Gastroesophageal sphincter (tissue), 4 donors: Measurements from ENCODE around the gene RAPSN. TPM values are rescaled to one million over a fixed set of nuclear protein-coding genes. Genes with fewer than 3 reads are reported as not detected.

ENCODE experiments used
- ATAC-seq: fragments of 150-250 bp; one replicate; pipeline ENCODE4 v1.9.1; 2016; ENCODE audit warnings: mild to moderate bottlenecking, moderate library complexity
- H3K27ac ChIP-seq, 4 donors: fragments of 200-600 bp; sonication (generic) in 3 of 4; 1 replicate in 3 of 4; 2 replicates in 1 of 4; pipeline ENCODE4 v1.5.1; 2016 to 2019
- H3K27me3 ChIP-seq: fragments of 200-600 bp; sonication (generic); one replicate; pipeline ENCODE4 v1.5.1; 2019
- H3K36me3 ChIP-seq, 2 donors: fragments of 200-600 bp; sonication (generic); one replicate each; pipeline ENCODE4 v1.5.1; 2019; ENCODE audit warnings: control low read depth in 1 of 2
- H3K4me1 ChIP-seq, 3 donors: fragments of 200-600 bp; sonication (generic); 1 replicate in 2 of 3; 2 replicates in 1 of 3; pipeline ENCODE4 v1.5.1; 2016 to 2019; ENCODE audit warnings: control low read depth in 2 of 3
- H3K4me3 ChIP-seq, 2 donors: fragments of 200-600 bp; sonication (generic); one replicate each; pipeline ENCODE4 v1.5.1; 2019; ENCODE audit warnings: mild to moderate bottlenecking in 1 of 2, moderate library complexity in 1 of 2
- H3K9me3 ChIP-seq, 3 donors: fragments of 200-600 bp; sonication (generic); one replicate each; pipeline ENCODE4 v1.5.1; 2017 to 2019; ENCODE audit warnings: control low read depth in 2 of 3
- CTCF ChIP-seq, 4 experiments: fragments of 200-600 bp in 2 of 4; fragments of 450-650 bp in 2 of 4; sonication (generic) in 1 of 4; IDR thresholded peaks; one replicate each; pipeline ENCODE4 v1.5.1; 2017 to 2019; ENCODE audit warnings: antibody characterized with exemption in 4 of 4, mild to moderate bottlenecking in 2 of 4, moderate library complexity in 2 of 4
- EP300 ChIP-seq: sonication (generic); formaldehyde crosslinking; IDR thresholded peaks from one replicate; pipeline ENCODE4 v1.6.1; 2017; ENCODE audit warnings: antibody characterized with exemption, mild to moderate bottlenecking
- POLR2A ChIP-seq, 2 donors: fragments of 450-650 bp; IDR thresholded peaks; one replicate each; pipeline ENCODE4 v1.6.1; 2017; ENCODE audit warnings: antibody characterized with exemption in 2 of 2, mild to moderate bottlenecking in 2 of 2, moderate library complexity in 1 of 2
- POLR2AphosphoS5 ChIP-seq: sonication (generic); formaldehyde crosslinking; IDR thresholded peaks from one replicate; pipeline ENCODE4 v1.6.1; 2017; ENCODE audit warnings: antibody characterized with exemption
- WGBS, 2 donors: methylation state at CpG; one replicate each; pipeline ENCODE4 v1.1.5; 2018; ENCODE audit warnings: low coverage in 1 of 2; 5-methylcytosine and 5-hydroxymethylcytosine counted together
- total RNA-seq, 4 donors: library from RNA; depleted of rRNA; stranded (reverse); fragments of >200 nt; gene quantifications; one replicate each; pipeline ENCODE4 v1.1.0, GENCODE V29; 2016

Gene RAPSN
- total RNA-seq, 4 donors from 2014 or later: 0.23 to 0.27 TPM; not detected in 2

- ATAC-seq: no peak
- TF ChIP-seq EP300 (no peak), POLR2A (IDR thresholded peaks at IDR 0.05) (no peak), CTCF (IDR thresholded peaks at IDR 0.05) (no peak), POLR2AphosphoS5 (no peak)
- Histone ChIP-seq H3K4me3 (no peak overlapping the region), H3K36me3 (no peaks in the 10 kb centered on the region), H3K27ac (peak overlapping the region in 1 of 4 donors; percentile 6), H3K27me3 (no peaks in the 10 kb centered on the region), H3K9me3 (no peaks in the 10 kb centered on the region), H3K4me1 (peaks cover 0 to 18% (median 0%) of the 10 kb centered on the region in 3 donors)
- WGBS, 2 donors: 69 to 90% methylated on average over 4 to 7 of the region's 11 CpGs
These were observed 11.7 kb downstream of the RAPSN start for GRCh38 chr11:47437218-47437745.

GRCh38 chr11:47436726-47437125, 12.2 kb downstream of the RAPSN start:
- ATAC-seq: no peak
- no peak for TF ChIP-seq CTCF (IDR thresholded peaks at IDR 0.05)
- TF ChIP-seq EP300: no peak
- no peak for TF ChIP-seq POLR2AphosphoS5
- TF ChIP-seq POLR2A (IDR thresholded peaks at IDR 0.05): no peak
- peaks cover 0 to 18% (median 0%) of the 10 kb centered on the region in 3 donors for H3K4me1 ChIP-seq
- H3K9me3 ChIP-seq: no peaks in the 10 kb centered on the region
- H3K27me3 ChIP-seq: no peaks in the 10 kb centered on the region
- no peaks in the 10 kb centered on the region for H3K36me3 ChIP-seq
- no peak overlapping the region for H3K27ac ChIP-seq
- no peak overlapping the region for H3K4me3 ChIP-seq
- 96 to 100% methylated on average over 1 to 3 of the region's 3 CpGs for WGBS, 2 donors

- Histone ChIP-seq H3K9me3 (no peaks in the 10 kb centered on the region), H3K4me1 (peaks cover 0 to 18% (median 0%) of the 10 kb centered on the region in 3 donors), H3K36me3 (no peaks in the 10 kb centered on the region), H3K27me3 (no peaks in the 10 kb centered on the region), H3K27ac (no peak overlapping the region), H3K4me3 (no peak overlapping the region)
- ATAC-seq: no peak
- WGBS, 2 donors: 90 to 100% methylated on average over 2 to 3 of the region's 3 CpGs
- TF ChIP-seq POLR2AphosphoS5 (no peak), CTCF (IDR thresholded peaks at IDR 0.05) (no peak), EP300 (no peak), POLR2A (IDR thresholded peaks at IDR 0.05) (no peak)
These were observed 13.2 kb downstream of the RAPSN start for GRCh38 chr11:47435687-47436086.

- H3K4me3 ChIP-seq: no peak overlapping the region
- 50 to 72% methylated on average over 7 of the region's 7 CpGs for WGBS, 2 donors
- peak overlapping the region in 3 of 4 donors; percentile 24 to 64 (median 34) for H3K27ac ChIP-seq
- H3K4me1 ChIP-seq: peaks cover 0 to 18% (median 0%) of the 10 kb centered on the region in 3 donors
- no peaks in the 10 kb centered on the region for H3K27me3 ChIP-seq
- TF ChIP-seq POLR2AphosphoS5 (peak; percentile 46), CTCF (IDR thresholded peaks at IDR 0.05) (no peak), EP300 (no peak), POLR2A (IDR thresholded peaks at IDR 0.05) (no peak)
- H3K9me3 ChIP-seq: no peaks in the 10 kb centered on the region
- no peaks in the 10 kb centered on the region for H3K36me3 ChIP-seq
- peak; percentile 50 for ATAC-seq
These were observed 14.7 kb downstream of the RAPSN start for GRCh38 chr11:47434011-47434786.

- no peak overlapping the region for H3K4me3 ChIP-seq
- no peaks in the 10 kb centered on the region for H3K9me3 ChIP-seq
- no peak for TF ChIP-seq POLR2AphosphoS5
- no peak for TF ChIP-seq POLR2A (IDR thresholded peaks at IDR 0.05)
- TF ChIP-seq CTCF (IDR thresholded peaks at IDR 0.05): no peak
- TF ChIP-seq EP300: no peak
- ATAC-seq: no peak
- no peaks in the 10 kb centered on the region for H3K27me3 ChIP-seq
- WGBS, 2 donors: 79 to 85% methylated on average over 3 of the region's 3 CpGs
- no peak overlapping the region for H3K27ac ChIP-seq
- no peaks in the 10 kb centered on the region for H3K36me3 ChIP-seq
- H3K4me1 ChIP-seq: peaks cover 0 to 16% (median 0%) of the 10 kb centered on the region in 3 donors
These were observed 15.8 kb downstream of the RAPSN start for GRCh38 chr11:47433157-47433556.
